Measurements from ENCODE around the gene GLI1.

DNA sequence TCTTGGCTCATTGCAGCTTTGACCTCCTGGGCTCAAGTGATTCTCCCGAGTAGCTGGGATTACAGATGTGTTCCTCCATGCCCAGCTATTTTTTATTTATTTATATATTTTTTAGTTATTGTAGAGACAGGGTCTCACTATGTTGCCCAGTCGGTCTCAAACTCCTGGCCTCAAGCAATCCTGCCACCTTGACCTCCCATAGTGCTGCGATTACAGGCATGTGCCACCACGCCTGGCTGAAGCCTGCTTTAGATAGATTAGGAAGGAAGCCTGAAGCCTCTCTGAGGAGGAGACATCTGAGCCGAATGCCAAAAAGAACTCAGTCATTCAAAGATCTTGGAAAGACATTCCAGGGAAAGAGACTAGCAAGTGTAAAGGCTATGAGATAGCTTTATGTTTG is 14.8 kb upstream of the GLI1 start:
- TF ChIP-seq, protein P1, sequence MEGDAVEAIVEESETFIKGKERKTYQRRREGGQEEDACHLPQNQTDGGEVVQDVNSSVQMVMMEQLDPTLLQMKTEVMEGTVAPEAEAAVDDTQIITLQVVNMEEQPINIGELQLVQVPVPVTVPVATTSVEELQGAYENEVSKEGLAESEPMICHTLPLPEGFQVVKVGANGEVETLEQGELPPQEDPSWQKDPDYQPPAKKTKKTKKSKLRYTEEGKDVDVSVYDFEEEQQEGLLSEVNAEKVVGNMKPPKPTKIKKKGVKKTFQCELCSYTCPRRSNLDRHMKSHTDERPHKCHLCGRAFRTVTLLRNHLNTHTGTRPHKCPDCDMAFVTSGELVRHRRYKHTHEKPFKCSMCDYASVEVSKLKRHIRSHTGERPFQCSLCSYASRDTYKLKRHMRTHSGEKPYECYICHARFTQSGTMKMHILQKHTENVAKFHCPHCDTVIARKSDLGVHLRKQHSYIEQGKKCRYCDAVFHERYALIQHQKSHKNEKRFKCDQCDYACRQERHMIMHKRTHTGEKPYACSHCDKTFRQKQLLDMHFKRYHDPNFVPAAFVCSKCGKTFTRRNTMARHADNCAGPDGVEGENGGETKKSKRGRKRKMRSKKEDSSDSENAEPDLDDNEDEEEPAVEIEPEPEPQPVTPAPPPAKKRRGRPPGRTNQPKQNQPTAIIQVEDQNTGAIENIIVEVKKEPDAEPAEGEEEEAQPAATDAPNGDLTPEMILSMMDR (optimal IDR thresholded peaks at IDR 0.05 in 1 of 3, IDR thresholded peaks at IDR 0.05 in 1 of 3, conservative IDR thresholded peaks at IDR 0.05 in 1 of 3; ENCODE audit: extremely low read depth in 1 of 3, insufficient read depth in 2 of 3, low read length in 3 of 3), result no peak
- TF ChIP-seq EZH2 (IDR thresholded peaks at IDR 0.05; ENCODE audit: low read length), result no peak
